Naive thymus-derived CD4-positive, alpha-beta T cell (primary cell): ENCODE measurements around the gene MGAT1. TPM values are rescaled to one million over a fixed set of nuclear protein-coding genes. Genes with fewer than 3 reads are reported as not detected.

Experiments used
- ATAC-seq: fragments of 150-1000 bp; cut with Tn5 transposase; 2 replicates; pipeline ENCODE4 v1.10.0; 2021; ENCODE audit warnings: mild to moderate bottlenecking, moderate library complexity
- CTCF ChIA-PET: fragments of 350-600 bp; sonication (Branson Sonifier 250); formaldehyde crosslinking; loops from one replicate; lab custom pipeline; 2021; ENCODE audit warnings: antibody characterized with exemption; lab: Charles Lee
- POLR2A ChIA-PET: fragments of 350-600 bp; sonication (Branson Sonifier 250); formaldehyde crosslinking; loops from one replicate; lab custom pipeline; 2021; ENCODE audit warnings: antibody characterized with exemption, inconsistent platforms; lab: Charles Lee
- DNase-seq, 9 donors: peaks; one replicate each; pipeline versions ENCODE4 v3.0.0 to v3.0.0-alpha.2; 2020 to 2022; ENCODE audit warnings: mixed read lengths in 1 of 9
- H3K27ac ChIP-seq: one replicate; pipeline ENCODE4 v1.7.0; 2013; ENCODE audit warnings: mild to moderate bottlenecking, low read depth, low read length, moderate library complexity
- H3K27me3 ChIP-seq, 2 donors: one replicate each; pipeline ENCODE4 v1.7.0; 2013; ENCODE audit warnings: low read length in 2 of 2, mild to moderate bottlenecking in 2 of 2, moderate library complexity in 2 of 2; ENCODE audit not compliant: control insufficient read depth in 2 of 2, insufficient read depth in 2 of 2
- H3K36me3 ChIP-seq, 3 experiments: 1 replicate in 2 of 3; 2 replicates in 1 of 3; pipeline ENCODE4 v1.7.0; 2013; ENCODE audit warnings: low read length in 3 of 3, mild to moderate bottlenecking in 3 of 3, moderate library complexity in 1 of 3; ENCODE audit not compliant: insufficient read depth in 3 of 3, control insufficient read depth in 2 of 3
- H3K4me1 ChIP-seq, 2 donors: one replicate each; pipeline ENCODE4 v1.7.0; 2013; ENCODE audit warnings: low read length in 2 of 2, mild to moderate bottlenecking in 2 of 2, moderate library complexity in 1 of 2; ENCODE audit not compliant: control insufficient read depth in 2 of 2, insufficient read depth in 2 of 2
- H3K4me3 ChIP-seq: 2 replicates; pipeline ENCODE4 v1.7.0; 2013; ENCODE audit warnings: mild to moderate bottlenecking, low read length
- H3K9me3 ChIP-seq, 3 experiments: 1 replicate in 2 of 3; 2 replicates in 1 of 3; pipeline ENCODE4 v1.7.0; 2013; ENCODE audit warnings: low read length in 3 of 3; ENCODE audit not compliant: control insufficient read depth in 2 of 3
- H3K27ac Mint-ChIP-seq, 9 donors: one replicate each; pipeline ENCODE4 v1.8.0; 2020 to 2022; ENCODE audit warnings: mixed read lengths in 9 of 9, mild to moderate bottlenecking in 8 of 9, moderate library complexity in 5 of 9, inconsistent platforms in 2 of 9
- H3K27me3 Mint-ChIP-seq, 5 donors: one replicate each; pipeline ENCODE4 v1.8.0; 2021 to 2022; ENCODE audit warnings: mixed read lengths in 5 of 5, mild to moderate bottlenecking in 1 of 5
- H3K36me3 Mint-ChIP-seq, 5 donors: one replicate each; pipeline ENCODE4 v1.8.0; 2020 to 2022; ENCODE audit warnings: mixed read lengths in 5 of 5, mild to moderate bottlenecking in 3 of 5, inconsistent platforms in 1 of 5
- H3K4me1 Mint-ChIP-seq, 7 donors: one replicate each; pipeline ENCODE4 v1.8.0; 2020 to 2022; ENCODE audit warnings: mixed read lengths in 7 of 7, mild to moderate bottlenecking in 3 of 7, inconsistent platforms in 1 of 7
- H3K4me3 Mint-ChIP-seq, 10 donors: one replicate each; pipeline ENCODE4 v1.8.0; 2020 to 2022; ENCODE audit warnings: mild to moderate bottlenecking in 10 of 10, mixed read lengths in 10 of 10, moderate library complexity in 6 of 10, inconsistent platforms in 2 of 10
- H3K9me3 Mint-ChIP-seq, 11 donors: one replicate each; pipeline ENCODE4 v1.8.0; 2020 to 2022; ENCODE audit warnings: mixed read lengths in 11 of 11, mild to moderate bottlenecking in 4 of 11, inconsistent platforms in 1 of 11, moderate library complexity in 1 of 11
- intact Hi-C, 2 donors: fragments of 100-400 bp; cut with micrococcal nuclease; formaldehyde crosslinking; loops; one replicate each; pipeline ENCODE4 v1.15.1; 2023
- polyA plus RNA-seq, 2 donors: library from polyadenylated mRNA; unstranded; fragments of 300-500 nt; fragmentation: Illumina TruSeq; gene quantifications; one replicate each; pipeline ENCODE4 v1.2.3, GENCODE V29; 2021
- total RNA-seq, 6 experiments: library from RNA in 5 of 6; stranded (reverse) in 5 of 6; gene quantifications; 1 replicate in 5 of 6; 2 replicates in 1 of 6; pipeline ENCODE4 v1.2.3 and lab custom pipeline; 2021 to 2026

MGAT1 gene
- total and polyA plus RNA-seq, 7 experiments from 2014 or later = 98.6 to 206 (median 178) TPM

- DNase-seq (no peak), ATAC-seq (no peak)
- peak overlapping the region; percentile 88 for H3K4me3 ChIP-seq
- peaks cover 0 to 8% (median 0%) of the 10 kb centered on the region in 3 experiments for H3K36me3 ChIP-seq
- no peaks in the 10 kb centered on the region for H3K9me3 ChIP-seq
- CTCF ChIA-PET = interaction anchor here (0.9 to 1.1 kb wide), 2 partner anchors 25 to 62 kb away, joined by 3 read pairs; no protein-coding TSS in a partner anchor
- Mint-ChIP-seq H3K27me3 (no peaks in the 10 kb centered on the region), H3K9me3 (peaks cover 0 to 3% (median 0%) of the 10 kb centered on the region in 11 donors), H3K4me1 (peaks cover 57 to 71% (median 62%) of the 10 kb centered on the region in 7 donors), H3K36me3 (peaks cover 0 to 47% (median 8%) of the 10 kb centered on the region in 5 donors), H3K4me3 (peak overlapping the region; percentile 83 to 99 (median 92)), H3K27ac (peak overlapping the region; percentile 91 to 100 (median 98))
- POLR2A ChIA-PET = interaction anchor here (0.7 to 12.1 kb wide), 8 partner anchors 8 to 455 kb away, joined by 3 to 273 read pairs (median 6); partner anchors contain the start of genes TRIM41, TRIM52 and ZFP62
- intact Hi-C loops = loop anchor here in 1 of 2 donors (5.0 kb wide), 1 partner anchor 436 kb away; the partner anchor contains the start of gene RACK1
- H3K27ac ChIP-seq = peak overlapping the region; percentile 96
- peaks cover 52 to 65% of the 10 kb centered on the region in 2 donors for H3K4me1 ChIP-seq
- no peaks in the 10 kb centered on the region for H3K27me3 ChIP-seq
Observed at GRCh38 chr5:180806351-180807011, 3.9 kb upstream of the MGAT1 start.

GRCh38 chr5:180804129-180804618 is 1.6 kb upstream of the MGAT1 start:
- POLR2A ChIA-PET = interaction anchor here (0.5 to 12.1 kb wide), 14 partner anchors 10 to 456 kb away, joined by 3 to 273 read pairs (median 6); partner anchors contain the start of genes RACK1, TRIM52 and ZFP62
- intact Hi-C loops = loop anchor here in 1 of 2 donors (1.0 kb wide), 1 partner anchor 57 kb away; the partner anchor contains the start of gene ZFP62
- H3K27ac ChIP-seq = peak overlapping the region; percentile 96

GRCh38 chr5:180803181-180804128 is 849 bp upstream of the MGAT1 start:
- Histone ChIP-seq H3K27me3 (no peaks in the 10 kb centered on the region), H3K4me3 (peak overlapping the region; percentile 77), H3K27ac (peak overlapping the region; percentile 96), H3K9me3 (no peaks in the 10 kb centered on the region), H3K36me3 (peaks cover 0 to 18% (median 3%) of the 10 kb centered on the region in 3 experiments), H3K4me1 (peaks cover 75 to 84% of the 10 kb centered on the region in 2 donors)
- intact Hi-C loops = loop anchor here (1.0 to 2.0 kb wide), 11 partner anchors 19 to 983 kb away; partner anchors contain the start of genes TRIM41 (in 2 of the 2), ZFP62 (in 2 of the 2), CNOT6 (in 1 of the 2) and SQSTM1 (in 1 of the 2)
- Mint-ChIP-seq H3K4me3 (peak overlapping the region; percentile 83 to 99 (median 94)), H3K27ac (peak overlapping the region; percentile 91 to 100 (median 98)), H3K36me3 (peaks cover 6 to 62% (median 15%) of the 10 kb centered on the region in 5 donors), H3K9me3 (no peaks in the 10 kb centered on the region), H3K4me1 (peaks cover 76 to 83% (median 79%) of the 10 kb centered on the region in 7 donors), H3K27me3 (no peaks in the 10 kb centered on the region)
- POLR2A ChIA-PET = interaction anchor here (0.6 to 12.1 kb wide), 20 partner anchors 9 to 457 kb away, joined by 3 to 273 read pairs (median 4); partner anchors contain the start of genes RACK1, TRIM52 and ZFP62
- CTCF ChIA-PET = interaction anchor here (1.0 to 1.8 kb wide), 6 partner anchors 9 to 66 kb away, joined by 3 to 9 read pairs (median 6); no protein-coding TSS in a partner anchor
- DNase-seq = peak; percentile 51 to 87 (median 83)
- ATAC-seq = peak; percentile 82

More at GRCh38 chr5:180804129-180804618, 1.6 kb upstream of the MGAT1 start:
- no peaks in the 10 kb centered on the region for H3K9me3 Mint-ChIP-seq
- H3K27me3 Mint-ChIP-seq = no peaks in the 10 kb centered on the region
- peaks cover 76 to 83% (median 77%) of the 10 kb centered on the region in 7 donors for H3K4me1 Mint-ChIP-seq
- H3K4me1 ChIP-seq = peaks cover 72 to 83% of the 10 kb centered on the region in 2 donors
- H3K4me3 ChIP-seq = peak overlapping the region; percentile 77
- H3K36me3 ChIP-seq = peaks cover 0 to 18% (median 3%) of the 10 kb centered on the region in 3 experiments
- DNase-seq (no peak), ATAC-seq (no peak)
- no peaks in the 10 kb centered on the region for H3K9me3 ChIP-seq
- peaks cover 0 to 61% (median 13%) of the 10 kb centered on the region in 5 donors for H3K36me3 Mint-ChIP-seq
- peak overlapping the region; percentile 83 to 99 (median 94) for H3K4me3 Mint-ChIP-seq
- CTCF ChIA-PET = interaction anchor here (1.0 to 1.8 kb wide), 3 partner anchors 26 to 30 kb away, joined by 3 to 6 read pairs (median 5); no protein-coding TSS in a partner anchor
- peak overlapping the region; percentile 91 to 100 (median 98) for H3K27ac Mint-ChIP-seq
- H3K27me3 ChIP-seq = no peaks in the 10 kb centered on the region

- H3K27ac ChIP-seq = peak overlapping the region; percentile 96
- no peaks in the 10 kb centered on the region for H3K27me3 ChIP-seq
- peaks cover 0 to 18% (median 3%) of the 10 kb centered on the region in 3 experiments for H3K36me3 ChIP-seq
- H3K27ac Mint-ChIP-seq = peak overlapping the region; percentile 4 to 91 (median 87)
- H3K4me1 ChIP-seq = peaks cover 73 to 83% of the 10 kb centered on the region in 2 donors
- DNase-seq = no peak
- no peaks in the 10 kb centered on the region for H3K27me3 Mint-ChIP-seq
- peak overlapping the region; percentile 50 for H3K4me3 ChIP-seq
- ChIA-PET POLR2A (interaction anchor here (0.6 to 12.1 kb wide), 13 partner anchors 9 to 460 kb away, joined by 3 to 273 read pairs (median 4); partner anchors contain the start of gene ZFP62), CTCF (interaction anchor here (0.8 to 1.9 kb wide), 3 partner anchors 8 to 35 kb away, joined by 3 to 8 read pairs (median 4); no protein-coding TSS in a partner anchor)
- intact Hi-C loops = loop anchor here (1.0 to 2.0 kb wide), 9 partner anchors 7 to 981 kb away; partner anchors contain the start of genes CNOT6 (in 1 of the 2), SQSTM1 (in 1 of the 2) and TRIM41 (in 1 of the 2)
- peak overlapping the region; percentile 85 to 98 (median 92) for H3K4me3 Mint-ChIP-seq
- no peaks in the 10 kb centered on the region for H3K9me3 Mint-ChIP-seq
- H3K4me1 Mint-ChIP-seq = peaks cover 74 to 81% (median 77%) of the 10 kb centered on the region in 7 donors
- ATAC-seq = no peak
- H3K9me3 ChIP-seq = no peaks in the 10 kb centered on the region
- H3K36me3 Mint-ChIP-seq = peaks cover 6 to 45% (median 14%) of the 10 kb centered on the region in 5 donors
Observed at GRCh38 chr5:180801596-180802324, 846 bp downstream of the MGAT1 start.
